PC-9 (cell line): ENCODE results near the gene FAM3D.

ENCODE experiments used
- EZH2 ChIP-seq: fragments of 200-600 bp; sonication (generic); IDR thresholded peaks from 2 replicates; pipeline ENCODE4 v1.8.0; 2017; ENCODE audit warnings: antibody characterized with exemption, low read depth
- TF ChIP-seq, protein P1 (sequence below): fragments of 200-600 bp; sonication (generic); conservative IDR thresholded peaks from 2 replicates; pipeline ENCODE4 v1.6.1; 2017; ENCODE audit warnings: mixed run types, antibody characterized with exemption, mild to moderate bottlenecking, moderate library complexity

- TF ChIP-seq, protein P1, sequence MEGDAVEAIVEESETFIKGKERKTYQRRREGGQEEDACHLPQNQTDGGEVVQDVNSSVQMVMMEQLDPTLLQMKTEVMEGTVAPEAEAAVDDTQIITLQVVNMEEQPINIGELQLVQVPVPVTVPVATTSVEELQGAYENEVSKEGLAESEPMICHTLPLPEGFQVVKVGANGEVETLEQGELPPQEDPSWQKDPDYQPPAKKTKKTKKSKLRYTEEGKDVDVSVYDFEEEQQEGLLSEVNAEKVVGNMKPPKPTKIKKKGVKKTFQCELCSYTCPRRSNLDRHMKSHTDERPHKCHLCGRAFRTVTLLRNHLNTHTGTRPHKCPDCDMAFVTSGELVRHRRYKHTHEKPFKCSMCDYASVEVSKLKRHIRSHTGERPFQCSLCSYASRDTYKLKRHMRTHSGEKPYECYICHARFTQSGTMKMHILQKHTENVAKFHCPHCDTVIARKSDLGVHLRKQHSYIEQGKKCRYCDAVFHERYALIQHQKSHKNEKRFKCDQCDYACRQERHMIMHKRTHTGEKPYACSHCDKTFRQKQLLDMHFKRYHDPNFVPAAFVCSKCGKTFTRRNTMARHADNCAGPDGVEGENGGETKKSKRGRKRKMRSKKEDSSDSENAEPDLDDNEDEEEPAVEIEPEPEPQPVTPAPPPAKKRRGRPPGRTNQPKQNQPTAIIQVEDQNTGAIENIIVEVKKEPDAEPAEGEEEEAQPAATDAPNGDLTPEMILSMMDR: no peak
- no peak for TF ChIP-seq EZH2
These were observed 41.3 kb downstream of the FAM3D start for GRCh38 chr3:58625196-58625824.
